ENCODE measurements around the gene MGAM2.

The MGAM2 gene

GRCh38 chr7:142120524-142120923, 9.0 kb downstream of the MGAM2 start:
- DNase-seq (ENCODE audit: low read depth in 2 of 2) = no peak

- no peak for DNase-seq (ENCODE audit: low read depth in 2 of 2)
These were observed 11.7 kb downstream of the MGAM2 start for GRCh38 chr7:142123184-142123583.

- DNase-seq (ENCODE audit: low read depth in 2 of 2) = no peak
These were observed 13.9 kb downstream of the MGAM2 start for GRCh38 chr7:142125256-142125955.

GRCh38 chr7:142130267-142130666, 18.7 kb downstream of the MGAM2 start:
- no peak for DNase-seq (ENCODE audit: low read depth in 2 of 2)

GRCh38 chr7:142131439-142132185, 20.1 kb downstream of the MGAM2 start:
- DNase-seq (ENCODE audit: low read depth in 2 of 2) = no peak

GRCh38 chr7:142133731-142134148, 22.2 kb downstream of the MGAM2 start:
- no peak for DNase-seq (ENCODE audit: low read depth in 2 of 2)

GRCh38 chr7:142134909-142135308, 23.4 kb downstream of the MGAM2 start:
- no peak for DNase-seq (ENCODE audit: low read depth in 2 of 2)

- DNase-seq (ENCODE audit: low read depth in 2 of 2) = no peak
These were observed 27.5 kb downstream of the MGAM2 start for GRCh38 chr7:142138996-142139395.

- no peak for DNase-seq (ENCODE audit: low read depth in 2 of 2)
These were observed 28.3 kb downstream of the MGAM2 start for GRCh38 chr7:142139597-142140400.

- DNase-seq (ENCODE audit: low read depth in 2 of 2) = no peak
These were observed 29.0 kb downstream of the MGAM2 start for GRCh38 chr7:142140401-142140959.

GRCh38 chr7:142142702-142143101, 31.2 kb downstream of the MGAM2 start:
- DNase-seq (ENCODE audit: low read depth in 2 of 2) = no peak

GRCh38 chr7:142146124-142146523, 34.6 kb downstream of the MGAM2 start:
- no peak for DNase-seq (ENCODE audit: low read depth in 2 of 2)

- no peak for DNase-seq (ENCODE audit: low read depth in 2 of 2)
These were observed 38.8 kb downstream of the MGAM2 start for GRCh38 chr7:142150356-142150755.

GRCh38 chr7:142150869-142151268, 39.4 kb downstream of the MGAM2 start:
- no peak for DNase-seq (ENCODE audit: low read depth in 2 of 2)

GRCh38 chr7:142152076-142152475, 40.6 kb downstream of the MGAM2 start:
- no peak for DNase-seq (ENCODE audit: low read depth in 2 of 2)

GRCh38 chr7:142153400-142153799, 41.9 kb downstream of the MGAM2 start:
- no peak for DNase-seq (ENCODE audit: low read depth in 2 of 2)

- no peak for DNase-seq (ENCODE audit: low read depth in 2 of 2)
These were observed 47.4 kb downstream of the MGAM2 start for GRCh38 chr7:142158736-142159496.

GRCh38 chr7:142161921-142162320, 50.4 kb downstream of the MGAM2 start:
- no peak for DNase-seq (ENCODE audit: low read depth in 2 of 2)

GRCh38 chr7:142168746-142169145, 57.2 kb downstream of the MGAM2 start:
- DNase-seq (ENCODE audit: low read depth in 2 of 2) = no peak

- DNase-seq (ENCODE audit: low read depth in 2 of 2) = no peak
These were observed 61.4 kb downstream of the MGAM2 start for GRCh38 chr7:142172932-142173331.

- DNase-seq (ENCODE audit: low read depth in 2 of 2) = no peak
These were observed 62.9 kb downstream of the MGAM2 start for GRCh38 chr7:142174441-142174840.
